Ascending aorta (tissue), 2 donors: ENCODE measurements around the gene RRN3. TPM values are rescaled to one million over a fixed set of nuclear protein-coding genes. Genes with fewer than 3 reads are reported as not detected.
"Not testable (repeated sequence)": the region's sequence is repeated elsewhere in the genome, so short reads cannot be mapped to it uniquely, and the experiment has no call there.

ENCODE experiments used
- DNase-seq, 2 donors: peaks; one replicate each; pipeline ENCODE4 v3.0.0-alpha.2; 2019; ENCODE audit warnings: low spot score in 2 of 2
- H3K27ac ChIP-seq, 2 donors: fragments of 200-600 bp; sonication (generic); one replicate each; pipeline ENCODE4 v1.5.1; 2016 to 2017; ENCODE audit warnings: mild to moderate bottlenecking in 1 of 2
- H3K27me3 ChIP-seq: fragments of 200-600 bp; sonication (generic); one replicate; pipeline ENCODE4 v1.5.1; 2017
- H3K36me3 ChIP-seq, 2 donors: fragments of 200-600 bp; sonication (generic); one replicate each; pipeline ENCODE4 v1.5.1; 2016
- H3K4me1 ChIP-seq, 2 donors: fragments of 200-600 bp; sonication (generic); one replicate each; pipeline ENCODE4 v1.5.1; 2016 to 2017; ENCODE audit warnings: mild to moderate bottlenecking in 1 of 2
- H3K4me3 ChIP-seq, 2 donors: fragments of 200-600 bp; sonication (generic); one replicate each; pipeline ENCODE4 v1.5.1; 2016 to 2017; ENCODE audit warnings: mild to moderate bottlenecking in 1 of 2
- H3K9me3 ChIP-seq, 2 donors: fragments of 200-600 bp; sonication (generic); one replicate each; pipeline ENCODE4 v1.5.1; 2016
- intact Hi-C: fragments of 100-400 bp; cut with DNase I; formaldehyde crosslinking; loops from one replicate; pipeline ENCODE4 v1.15.1; 2023
- total RNA-seq: library from RNA; depleted of rRNA; stranded (reverse); fragments of >200 nt; gene quantifications from one replicate; pipeline ENCODE4 v1.1.0, GENCODE V29; 2016
- TF ChIP-seq, protein P1 (sequence below), 3 experiments: fragments of 200-600 bp in 2 of 3; fragments of 450-650 bp in 1 of 3; sonication (generic) in 2 of 3; IDR thresholded peaks; one replicate each; pipeline ENCODE4 v1.5.1; 2016 to 2019; ENCODE audit warnings: antibody characterized with exemption in 3 of 3, mild to moderate bottlenecking in 1 of 3, moderate library complexity in 1 of 3

RRN3 gene
- total RNA-seq, 1 donor from 2014 or later, result 4.8 TPM

- no peak for DNase-seq
- Histone ChIP-seq H3K4me3 (no peak overlapping the region), H3K9me3 (no peaks in the 10 kb centered on the region), H3K27ac (no peak overlapping the region), H3K36me3 (peaks cover 50 to 55% of the 10 kb centered on the region in 2 donors), H3K4me1 (no peaks in the 10 kb centered on the region), H3K27me3 (no peaks in the 10 kb centered on the region)
- intact Hi-C loops, result no loop called here
- TF ChIP-seq, protein P1, sequence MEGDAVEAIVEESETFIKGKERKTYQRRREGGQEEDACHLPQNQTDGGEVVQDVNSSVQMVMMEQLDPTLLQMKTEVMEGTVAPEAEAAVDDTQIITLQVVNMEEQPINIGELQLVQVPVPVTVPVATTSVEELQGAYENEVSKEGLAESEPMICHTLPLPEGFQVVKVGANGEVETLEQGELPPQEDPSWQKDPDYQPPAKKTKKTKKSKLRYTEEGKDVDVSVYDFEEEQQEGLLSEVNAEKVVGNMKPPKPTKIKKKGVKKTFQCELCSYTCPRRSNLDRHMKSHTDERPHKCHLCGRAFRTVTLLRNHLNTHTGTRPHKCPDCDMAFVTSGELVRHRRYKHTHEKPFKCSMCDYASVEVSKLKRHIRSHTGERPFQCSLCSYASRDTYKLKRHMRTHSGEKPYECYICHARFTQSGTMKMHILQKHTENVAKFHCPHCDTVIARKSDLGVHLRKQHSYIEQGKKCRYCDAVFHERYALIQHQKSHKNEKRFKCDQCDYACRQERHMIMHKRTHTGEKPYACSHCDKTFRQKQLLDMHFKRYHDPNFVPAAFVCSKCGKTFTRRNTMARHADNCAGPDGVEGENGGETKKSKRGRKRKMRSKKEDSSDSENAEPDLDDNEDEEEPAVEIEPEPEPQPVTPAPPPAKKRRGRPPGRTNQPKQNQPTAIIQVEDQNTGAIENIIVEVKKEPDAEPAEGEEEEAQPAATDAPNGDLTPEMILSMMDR (IDR thresholded peaks at IDR 0.05), result no peak
Measured at GRCh38 chr16:15073101-15073500, 21.0 kb downstream of the RRN3 start.

DNA sequence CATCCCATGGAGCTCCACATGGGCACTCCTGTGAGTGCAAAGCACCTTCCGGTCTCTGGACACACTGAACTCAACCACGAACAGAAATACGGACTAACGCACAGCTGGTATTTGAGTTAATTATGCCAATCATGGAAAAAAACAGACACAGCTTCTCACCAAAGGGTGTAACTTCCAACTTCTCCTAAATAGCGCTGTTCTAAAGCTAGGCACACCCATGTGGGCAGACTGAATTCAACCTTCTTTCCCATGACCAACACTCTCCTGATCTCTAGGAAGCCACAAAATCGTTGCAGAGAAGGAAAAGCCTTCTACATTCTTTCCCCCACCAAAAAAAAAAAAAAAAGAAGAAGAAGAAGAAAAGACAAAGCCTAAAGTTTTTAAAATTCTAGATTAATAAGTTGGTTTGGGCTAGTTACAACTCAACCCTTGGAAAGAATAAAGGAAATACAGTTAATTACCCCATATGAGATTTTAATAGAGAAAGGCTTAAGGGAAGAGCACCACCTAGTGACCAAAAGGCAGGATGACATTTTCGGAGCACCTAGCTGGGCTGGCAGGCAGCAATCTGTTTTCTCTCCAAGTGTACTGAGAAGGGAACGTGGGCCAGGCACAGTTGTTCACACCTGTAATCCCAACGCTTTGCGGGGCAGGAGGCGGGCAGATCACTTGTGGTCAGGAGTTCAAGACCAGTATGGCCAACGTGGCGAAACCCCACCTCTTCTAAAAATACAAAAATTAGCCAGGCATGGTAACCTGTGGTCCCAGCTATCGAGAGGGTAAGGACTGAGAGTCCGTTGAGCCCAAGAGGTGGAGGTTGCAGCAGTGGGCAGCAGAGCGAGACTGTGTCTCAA lies 21.9 kb downstream of the RRN3 start:
- TF ChIP-seq, protein P1 (IDR thresholded peaks at IDR 0.05), result peak in 2 of 3 experiments; percentile 13 to 44
- DNase-seq, H3K27ac ChIP-seq, H3K27me3 ChIP-seq, H3K9me3 ChIP-seq, H3K4me3 ChIP-seq, H3K4me1 ChIP-seq, intact Hi-C loops: not testable (repeated sequence)
- H3K36me3 ChIP-seq, result peaks cover 44 to 54% of the 10 kb centered on the region in 2 donors

DNA sequence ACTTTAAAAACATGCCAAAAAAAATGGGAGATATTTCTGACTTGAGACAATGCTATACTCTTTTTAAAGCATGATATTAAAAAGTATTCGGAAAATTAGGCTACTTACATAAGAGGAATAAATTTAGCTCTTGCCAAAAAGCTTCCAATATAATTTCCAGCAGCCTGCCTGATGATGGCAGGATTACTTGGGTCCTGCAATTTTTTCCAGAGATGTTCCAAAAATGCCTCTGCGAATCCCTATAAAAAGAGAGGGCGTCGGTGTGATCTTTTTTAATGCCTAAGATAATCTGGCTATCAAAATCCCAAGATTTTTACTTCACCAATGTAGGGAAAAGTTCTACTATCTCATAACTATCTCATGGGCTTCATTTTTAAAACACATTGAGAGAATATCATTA lies 23.1 kb downstream of the RRN3 start:
- DNase-seq, H3K4me1 ChIP-seq, H3K27ac ChIP-seq, H3K9me3 ChIP-seq, H3K27me3 ChIP-seq, intact Hi-C loops, H3K4me3 ChIP-seq: not testable (repeated sequence)
- H3K36me3 ChIP-seq, result peaks cover 39 to 54% of the 10 kb centered on the region in 2 donors

DNA sequence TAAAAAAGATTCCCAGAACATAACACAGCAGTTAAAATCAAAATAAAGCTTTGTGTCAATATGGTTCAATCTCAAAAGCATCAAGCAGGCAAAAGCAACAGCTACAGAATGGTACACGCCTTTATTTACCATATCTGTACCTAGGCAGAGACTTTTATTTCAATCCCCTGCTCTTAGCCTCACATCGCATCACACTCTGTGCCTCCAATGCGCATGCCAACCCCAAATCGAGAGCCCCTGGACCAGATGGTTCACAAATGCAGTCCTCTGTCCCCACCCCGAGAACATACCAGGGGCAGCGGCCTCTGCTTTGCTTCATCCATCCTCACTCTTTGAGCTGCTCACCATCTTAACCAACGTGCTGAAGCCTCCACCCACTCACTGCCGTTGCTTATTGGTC lies 27.4 kb downstream of the RRN3 start:
- H3K27me3 ChIP-seq, H3K27ac ChIP-seq, DNase-seq, H3K4me3 ChIP-seq, H3K4me1 ChIP-seq, H3K9me3 ChIP-seq, intact Hi-C loops: not testable (repeated sequence)
- H3K36me3 ChIP-seq, result peaks cover 43 to 56% of the 10 kb centered on the region in 2 donors

DNA sequence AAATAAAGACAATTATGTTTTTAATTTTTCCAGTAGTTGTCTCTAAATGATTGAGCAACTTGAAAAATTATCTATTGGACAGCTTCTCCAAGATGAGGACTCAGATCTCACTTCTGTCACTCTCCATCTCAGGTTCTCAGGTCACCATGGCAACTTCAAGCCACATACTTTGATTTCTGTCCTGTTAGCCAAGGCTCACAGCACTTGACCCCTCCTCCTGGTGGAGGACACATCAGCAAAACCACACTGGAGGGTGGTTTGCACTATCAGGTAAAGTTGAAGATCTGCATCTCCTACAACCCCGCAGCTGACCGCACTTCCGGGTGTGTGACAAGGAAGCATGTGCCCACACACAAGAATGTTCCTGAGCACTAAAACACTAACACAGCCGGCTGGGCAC lies 28.1 kb downstream of the RRN3 start:
- intact Hi-C loops, H3K27ac ChIP-seq, H3K27me3 ChIP-seq, DNase-seq, H3K4me1 ChIP-seq, H3K4me3 ChIP-seq, H3K9me3 ChIP-seq: not testable (repeated sequence)
- H3K36me3 ChIP-seq, result peaks cover 50 to 63% of the 10 kb centered on the region in 2 donors

DNA sequence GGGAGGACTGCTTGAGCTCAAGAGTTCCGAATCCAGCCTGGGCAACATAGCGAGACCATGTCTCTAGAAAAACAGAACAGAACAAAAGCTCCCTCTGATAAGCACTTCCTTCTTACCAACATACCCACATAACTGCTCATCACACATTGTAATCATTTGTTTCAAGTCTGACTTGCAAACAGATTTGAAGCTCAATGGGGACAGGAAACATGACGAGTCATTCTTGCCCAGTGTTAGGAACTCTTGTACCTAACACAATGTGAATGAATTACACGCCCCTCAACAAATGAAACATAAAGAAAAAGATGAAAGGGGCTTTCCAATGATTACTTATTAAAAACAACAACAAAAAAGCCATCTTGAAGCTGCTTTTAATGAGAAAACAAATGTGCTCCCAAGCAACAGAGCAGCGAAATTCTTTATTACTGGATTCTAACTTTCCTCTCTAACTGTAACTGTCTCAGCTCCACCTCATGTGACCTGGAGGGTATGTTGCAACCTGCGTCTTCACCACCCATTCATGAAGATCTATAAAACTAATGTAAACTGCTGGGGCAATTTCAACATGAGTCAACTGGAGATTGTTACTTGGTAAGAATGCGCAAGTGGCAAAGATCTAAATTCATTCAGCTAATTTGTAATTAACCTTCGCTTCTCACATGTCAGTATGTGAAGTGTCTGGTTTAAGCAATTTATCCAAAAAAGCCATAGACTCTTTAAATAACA lies 31.8 kb downstream of the RRN3 start:
- H3K27ac ChIP-seq, intact Hi-C loops, H3K27me3 ChIP-seq, DNase-seq, H3K4me1 ChIP-seq, H3K9me3 ChIP-seq, H3K4me3 ChIP-seq: not testable (repeated sequence)
- H3K36me3 ChIP-seq, result peaks cover 50 to 60% of the 10 kb centered on the region in 2 donors

GRCh38 chr16:15059324-15059723 lies 34.7 kb downstream of the RRN3 start:
- Histone ChIP-seq H3K27me3 (no peaks in the 10 kb centered on the region), H3K4me1 (peaks cover 3 to 4% of the 10 kb centered on the region in 2 donors)

More at GRCh38 chr16:15059324-15059723, 34.7 kb downstream of the RRN3 start:
- no peak for DNase-seq
- intact Hi-C loops, result no loop called here
- no peak overlapping the region for H3K27ac ChIP-seq
- no peaks in the 10 kb centered on the region for H3K9me3 ChIP-seq
- H3K36me3 ChIP-seq, result peaks cover 32 to 51% of the 10 kb centered on the region in 2 donors
- no peak overlapping the region for H3K4me3 ChIP-seq
- TF ChIP-seq, protein P1 (IDR thresholded peaks at IDR 0.05), result no peak
